Measurements from ENCODE around the gene IQCM.
"Not testable (repeated sequence)": the region's sequence is repeated elsewhere in the genome, so short reads cannot be mapped to it uniquely, and the experiment has no call there.

The IQCM gene

DNA sequence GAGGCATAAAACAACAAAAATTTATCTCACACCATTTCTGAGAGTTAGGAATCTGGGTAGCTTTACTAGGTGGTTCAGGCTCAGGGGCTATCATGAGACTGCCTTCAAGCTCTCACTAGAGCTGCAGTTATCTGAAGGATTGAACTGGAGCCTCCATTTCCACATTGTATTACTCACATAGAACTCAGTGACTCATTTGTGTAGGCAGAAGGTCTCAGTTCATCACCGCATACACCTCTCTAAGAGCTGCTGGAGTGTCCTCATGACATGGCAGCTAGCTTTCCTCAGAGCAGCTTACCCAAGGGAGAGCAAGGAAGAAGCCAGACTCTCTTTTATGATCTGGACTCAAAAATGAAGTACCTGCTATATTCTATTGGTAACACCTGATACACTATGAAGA, 389.2 kb downstream of the IQCM start:
- no peak for DNase-seq

DNA sequence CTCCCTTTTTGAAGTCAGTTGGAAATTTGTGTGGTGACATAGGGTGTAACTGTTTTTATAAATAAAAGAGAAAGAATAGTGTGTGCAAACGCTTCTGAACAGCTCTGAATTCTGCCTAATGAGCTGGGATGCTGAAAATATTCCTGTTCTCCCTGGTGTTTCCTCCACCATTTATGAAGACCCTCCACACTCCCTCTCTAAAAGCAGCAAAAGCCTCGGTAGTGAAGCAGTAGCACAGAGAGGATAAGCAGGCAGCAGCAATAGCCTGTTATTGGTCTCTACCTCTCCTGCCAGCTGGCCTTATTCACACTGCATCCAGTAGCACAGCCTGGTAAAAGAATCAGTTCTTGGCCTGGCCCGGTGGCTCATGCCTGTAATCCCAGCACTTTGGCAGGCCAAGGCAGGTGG, 406.1 kb downstream of the IQCM start:
- DNase-seq = no peak

DNA sequence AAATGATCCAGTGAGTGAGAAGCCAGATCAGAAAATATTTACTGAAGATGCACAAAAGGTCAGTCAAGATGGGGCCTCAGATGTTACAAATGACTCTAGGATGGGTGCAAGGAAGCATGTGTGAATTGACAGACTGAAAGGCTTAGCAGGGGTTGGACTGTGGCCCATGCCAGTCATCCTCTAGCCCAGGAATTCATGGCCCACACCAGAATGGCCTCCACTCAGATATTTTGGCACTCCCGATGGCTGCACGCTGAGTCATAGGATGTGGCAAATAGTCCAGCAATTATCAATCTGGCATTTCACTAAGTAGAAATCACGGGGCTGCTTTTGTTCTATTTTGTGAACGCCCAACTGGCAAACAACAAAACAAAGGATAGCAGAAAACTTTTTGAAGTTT, 406.5 kb downstream of the IQCM start:
- peak; percentile 59 to 82 for DNase-seq

DNA sequence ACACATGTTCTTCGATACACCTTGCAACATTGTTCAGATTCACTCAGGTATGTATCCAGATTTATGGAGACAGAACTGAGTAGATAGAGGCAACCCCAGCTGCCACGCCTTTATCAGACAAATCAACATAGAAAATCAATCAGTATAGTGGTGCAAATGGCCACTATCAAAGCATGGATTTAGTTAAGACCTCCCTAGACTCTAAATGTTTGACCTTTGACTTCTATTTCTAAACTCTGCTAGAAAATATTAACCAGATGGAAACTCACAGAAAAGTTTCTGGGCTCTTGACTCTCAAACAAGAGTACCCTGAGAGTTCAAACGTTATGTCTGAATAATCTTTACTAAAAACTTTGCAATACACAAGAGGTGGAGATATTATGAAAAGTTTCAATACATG, 411.5 kb downstream of the IQCM start:
- DNase-seq = no peak

DNA sequence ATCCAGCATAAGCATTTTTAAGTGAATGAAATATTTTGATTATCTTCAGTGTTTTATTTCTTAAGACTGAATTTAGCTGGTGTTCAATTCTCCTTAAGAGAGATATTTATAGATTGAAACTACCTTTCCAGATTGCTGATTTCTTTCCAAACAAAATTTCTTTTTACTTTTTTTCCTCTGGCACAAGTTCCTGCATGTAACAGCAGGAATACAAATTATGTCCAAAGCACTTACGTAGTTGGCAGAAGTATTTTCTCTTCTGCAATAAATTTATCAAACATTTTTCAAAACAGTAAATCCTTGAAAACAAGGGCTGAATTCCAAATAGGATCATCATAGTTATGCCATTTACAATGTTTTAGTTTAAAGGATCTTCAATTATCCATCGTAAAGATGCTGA, 412.6 kb downstream of the IQCM start:
- no peak for DNase-seq

DNA sequence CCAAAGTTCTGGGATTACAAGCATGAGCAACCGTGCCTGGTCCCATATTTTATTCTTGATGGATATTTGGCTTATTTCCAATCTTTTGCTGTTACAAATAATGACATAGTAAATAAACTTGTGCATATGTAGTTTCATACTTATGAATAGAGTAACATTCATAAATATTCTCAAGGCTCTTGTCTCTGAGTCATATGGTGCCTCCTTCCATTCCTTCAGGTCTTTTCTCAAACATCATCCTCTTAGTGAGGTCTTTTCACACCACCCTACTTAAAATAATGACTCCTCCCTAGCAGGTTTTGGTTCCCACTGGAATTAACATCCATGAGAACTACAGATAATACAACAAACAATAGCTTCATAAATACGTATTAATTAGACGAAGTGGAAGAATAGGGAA, 416.6 kb downstream of the IQCM start:
- DNase-seq = no peak

DNA sequence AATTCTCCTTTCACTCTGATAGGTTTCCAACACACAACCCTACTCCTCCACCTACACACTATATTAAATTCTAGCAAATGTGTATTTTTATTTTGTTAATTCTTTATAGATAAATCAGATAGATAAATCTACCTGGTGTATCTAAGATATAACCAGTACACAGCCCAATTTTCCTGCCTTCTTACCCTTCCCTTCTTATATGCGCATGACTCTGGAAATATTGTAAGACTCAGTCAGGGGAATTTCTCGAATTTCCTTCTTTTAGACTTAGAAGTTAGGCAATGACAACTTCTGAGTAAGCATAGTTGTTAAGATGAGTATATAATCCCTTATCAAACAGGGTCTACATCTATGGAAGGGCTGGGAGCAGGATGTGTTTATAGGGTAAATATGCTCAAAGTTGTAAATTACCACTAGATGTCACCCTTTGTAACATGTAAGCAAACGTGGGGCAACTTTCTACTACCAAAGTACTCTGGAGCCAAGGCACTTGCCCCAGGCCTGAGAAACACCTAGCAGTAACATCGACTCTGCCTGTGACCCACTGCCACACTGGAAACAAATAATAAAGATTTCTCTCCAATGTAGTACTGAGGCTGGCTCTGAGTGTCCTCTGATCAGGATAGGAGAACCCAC, 444.7 kb downstream of the IQCM start:
- peak; percentile 2 to 44 for DNase-seq

DNA sequence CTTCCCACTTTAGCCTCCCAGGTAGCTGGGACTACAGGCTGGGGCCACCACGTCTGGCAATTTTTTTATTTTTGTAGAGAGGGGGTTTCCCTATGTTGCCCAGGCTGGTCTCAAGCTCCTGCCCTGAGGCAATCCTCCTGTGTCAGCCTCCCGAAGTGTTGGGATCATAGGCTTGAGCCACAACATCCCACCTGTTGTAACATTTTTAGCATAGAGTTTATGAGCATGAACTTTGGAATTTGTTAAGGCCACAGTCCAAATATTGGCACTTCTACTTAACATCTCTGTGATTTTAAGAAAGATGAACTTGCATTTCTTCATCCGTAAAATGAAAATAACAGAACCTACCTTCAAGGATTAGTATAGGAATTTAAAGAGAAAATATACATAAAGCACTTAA, 445.6 kb downstream of the IQCM start:
- no peak for DNase-seq

DNA sequence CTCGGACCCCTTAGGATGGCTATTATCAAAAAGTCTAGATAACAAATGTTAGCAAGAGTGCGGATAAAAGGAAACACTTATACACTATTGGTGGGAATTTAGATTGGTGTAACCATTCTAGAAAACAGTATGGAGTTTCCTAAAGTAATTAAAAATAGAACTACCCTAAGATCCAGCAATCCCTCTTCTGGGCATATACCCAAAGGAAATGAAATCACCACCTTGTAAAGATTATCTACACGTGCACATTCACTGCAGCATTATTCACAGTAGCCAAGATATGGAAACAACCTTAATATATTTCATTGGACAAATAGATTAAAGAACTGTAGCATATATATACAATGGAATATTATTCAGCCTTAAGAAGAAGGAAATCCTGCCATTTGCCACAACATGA, 462.4 kb downstream of the IQCM start:
- DNase-seq = no peak

DNA sequence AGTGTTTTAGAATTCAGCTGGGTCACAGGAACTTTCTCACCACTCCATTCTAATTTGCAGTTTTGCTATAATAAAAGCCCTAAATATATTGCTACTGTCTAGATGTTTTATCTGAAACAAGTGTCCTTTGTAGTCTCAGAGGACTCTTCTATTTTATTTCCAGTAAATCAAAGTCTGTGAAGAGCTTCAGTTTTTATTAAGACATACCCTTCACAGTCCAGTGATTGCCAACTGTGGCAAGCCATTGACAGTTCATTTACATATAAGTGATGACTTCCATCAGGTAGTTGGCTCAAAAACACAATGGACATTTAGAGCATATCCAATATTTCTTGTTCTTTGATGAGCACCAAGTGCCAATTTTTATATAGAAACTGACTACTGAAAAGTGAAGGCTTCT, 466.1 kb downstream of the IQCM start:
- no peak for DNase-seq

DNA sequence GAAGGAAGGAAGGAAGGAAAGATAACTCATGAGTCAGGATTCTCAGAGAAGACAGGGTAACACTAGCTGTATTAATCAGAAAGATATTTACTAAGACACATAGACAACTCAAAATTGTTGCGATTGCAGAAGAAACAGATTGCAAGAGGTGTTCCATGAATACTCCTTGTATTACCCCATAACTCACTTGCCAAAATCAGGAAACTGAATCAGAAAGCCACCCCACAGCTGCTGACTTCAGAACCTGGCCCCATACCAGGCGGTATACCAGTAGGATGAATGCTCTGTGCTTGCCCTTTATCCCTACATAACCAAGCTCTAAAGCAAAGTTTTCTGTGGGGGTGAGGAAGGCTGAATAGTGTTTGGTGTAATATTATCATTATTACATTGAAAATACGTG, 468.5 kb downstream of the IQCM start:
- DNase-seq = no peak

DNA sequence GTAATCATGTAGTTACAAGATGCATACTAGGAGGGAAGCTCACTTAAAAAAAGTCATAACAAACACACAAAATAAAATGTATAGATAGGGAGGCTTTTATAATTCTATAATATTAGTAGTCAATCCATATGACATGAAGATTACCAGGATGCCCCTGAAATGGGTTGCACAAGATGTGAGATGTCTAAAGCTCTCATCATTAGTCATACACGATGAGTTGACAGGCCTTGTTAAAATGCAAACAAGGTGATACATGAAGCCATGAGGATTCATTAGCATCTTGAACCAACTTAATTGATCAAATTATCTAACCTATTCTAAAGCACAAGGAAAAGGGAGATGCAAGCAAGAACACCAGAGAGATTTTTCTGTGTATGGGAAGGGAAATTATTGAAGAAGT, 470.2 kb downstream of the IQCM start:
- no peak for DNase-seq

DNA sequence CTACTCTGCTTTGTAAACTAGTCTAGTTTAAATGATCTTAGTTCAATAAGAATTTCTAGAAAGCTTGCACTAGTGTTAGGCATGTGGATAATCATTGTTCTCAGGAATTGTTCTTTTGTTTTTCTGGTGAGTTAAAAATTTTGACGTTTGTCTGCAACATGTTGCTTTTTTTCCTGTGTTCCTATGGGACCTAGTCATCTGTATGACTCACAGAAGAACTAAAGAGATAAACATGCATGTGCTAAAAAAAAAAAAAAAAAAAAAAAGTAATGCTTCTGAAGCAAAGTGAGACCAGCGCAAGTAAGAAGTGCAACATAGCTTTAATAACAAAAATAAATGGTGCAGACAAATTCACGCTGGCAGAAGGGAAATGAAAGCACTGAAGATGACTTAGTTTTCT, 471.2 kb downstream of the IQCM start:
- peak in 1 of 2 experiments; percentile 3 for DNase-seq

DNA sequence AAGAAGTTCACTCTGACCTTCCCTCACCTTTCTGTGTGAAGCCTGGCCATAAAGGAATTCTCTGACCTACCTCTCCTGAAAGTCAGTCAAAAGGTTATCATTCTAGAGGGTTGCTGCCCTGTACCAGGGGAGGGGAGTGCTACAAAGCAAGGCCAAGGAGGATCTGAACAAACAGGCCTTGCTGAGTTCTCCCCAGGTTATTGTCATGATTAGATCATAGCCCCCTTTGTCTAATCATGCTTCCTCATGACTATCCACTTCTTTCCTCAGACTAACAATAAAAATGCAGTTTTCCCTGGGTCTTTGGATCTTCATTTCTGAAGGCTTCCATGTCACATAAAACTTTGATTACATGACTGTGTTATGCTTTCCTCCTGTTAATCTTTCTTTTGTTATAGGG, 472.0 kb downstream of the IQCM start:
- DNase-seq = no peak

DNA sequence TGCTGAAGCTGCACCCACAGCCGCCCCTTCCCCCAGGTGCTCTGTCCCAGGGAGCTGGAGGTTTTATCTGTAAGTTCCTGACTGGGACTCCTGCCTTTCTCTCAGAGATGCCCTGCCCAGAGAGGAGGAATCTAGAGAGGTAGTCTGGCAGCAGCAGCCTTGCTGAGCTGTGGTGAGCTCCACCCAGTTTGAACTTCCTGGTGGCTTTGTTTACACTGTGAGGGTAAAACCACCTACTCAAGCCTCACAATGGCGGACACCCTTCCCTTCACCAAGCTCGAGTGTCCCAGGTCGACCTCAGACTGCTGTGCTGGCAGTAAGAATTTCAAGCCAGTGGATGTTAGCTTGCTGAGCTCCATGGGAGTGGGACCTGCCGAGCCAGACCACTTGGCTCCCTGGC, 474.5 kb downstream of the IQCM start:
- DNase-seq = not testable (repeated sequence)

DNA sequence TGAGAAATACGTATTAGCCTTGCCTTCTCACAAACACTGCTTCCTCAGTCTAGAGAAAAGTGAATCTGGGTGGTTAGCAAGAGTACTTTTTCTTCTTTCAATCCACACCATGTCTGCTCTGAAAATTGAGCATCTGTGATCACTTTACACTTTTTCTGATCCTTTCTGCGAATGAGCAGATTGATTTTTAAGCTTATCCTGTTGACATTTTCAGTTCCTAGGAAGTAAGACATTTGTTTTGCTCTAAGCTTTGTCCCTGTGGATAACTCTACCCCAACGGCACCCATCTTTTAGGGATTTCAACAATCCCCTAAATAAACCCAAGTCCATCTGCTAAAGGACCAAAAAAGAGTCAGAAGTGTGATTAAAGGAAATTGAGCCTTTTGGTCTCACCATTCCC, 487.5 kb downstream of the IQCM start:
- no peak for DNase-seq

DNA sequence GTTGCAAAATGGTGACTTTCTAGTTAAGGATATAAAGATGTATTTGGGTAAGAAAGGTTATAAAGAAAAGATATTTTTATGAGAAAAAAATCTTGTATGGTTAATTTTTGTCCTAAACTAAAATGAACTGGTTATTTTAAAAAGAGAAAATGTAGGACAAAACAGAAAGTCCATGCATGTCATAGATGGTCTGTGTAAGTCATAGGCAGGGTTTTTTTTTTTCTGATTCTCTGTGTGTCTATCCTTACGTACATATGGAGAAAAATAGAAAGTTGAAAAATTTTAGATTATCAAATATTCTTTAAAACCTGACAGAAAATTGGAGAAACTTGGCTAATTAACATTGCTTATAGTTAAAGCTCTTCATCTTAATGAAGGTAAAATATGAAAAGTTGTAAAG, 493.4 kb downstream of the IQCM start:
- no peak for DNase-seq

DNA sequence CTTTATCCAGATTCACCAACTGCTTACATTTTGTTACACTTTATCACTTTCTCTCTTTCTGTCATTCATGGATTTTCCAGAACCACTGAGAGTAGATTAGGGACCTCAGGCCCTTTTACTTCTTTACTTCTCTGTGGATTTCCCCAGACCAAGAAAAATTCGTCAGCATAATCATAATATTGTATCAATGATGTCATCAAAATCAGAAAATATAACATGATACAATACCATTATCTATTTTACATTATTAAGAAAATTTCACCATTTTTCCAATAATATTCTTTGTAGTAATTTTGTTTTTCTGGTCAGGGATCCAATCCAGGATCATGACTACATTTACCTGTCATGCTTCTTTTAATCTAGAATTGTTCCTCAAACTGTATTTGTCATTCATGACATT, 494.2 kb downstream of the IQCM start:
- no peak for DNase-seq

DNA sequence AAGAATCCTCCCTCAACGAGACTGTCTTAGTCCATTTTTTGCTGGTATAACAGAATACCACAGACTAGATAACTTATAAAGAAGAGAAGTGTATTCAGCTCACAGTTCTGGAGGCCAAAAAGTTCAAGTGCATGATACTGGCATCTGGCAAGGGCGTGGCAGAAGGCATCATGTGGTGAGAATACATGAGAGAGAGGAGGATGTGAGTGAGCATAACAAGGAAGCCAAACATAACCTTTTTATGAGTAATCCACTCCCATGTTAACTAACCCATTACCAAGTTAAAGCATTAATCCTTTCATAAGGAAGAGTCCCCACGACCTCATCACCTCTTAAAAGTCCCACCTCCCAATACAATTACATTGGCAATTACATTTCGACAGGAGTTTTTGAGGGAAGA, 504.6 kb downstream of the IQCM start:
- no peak for DNase-seq

DNA sequence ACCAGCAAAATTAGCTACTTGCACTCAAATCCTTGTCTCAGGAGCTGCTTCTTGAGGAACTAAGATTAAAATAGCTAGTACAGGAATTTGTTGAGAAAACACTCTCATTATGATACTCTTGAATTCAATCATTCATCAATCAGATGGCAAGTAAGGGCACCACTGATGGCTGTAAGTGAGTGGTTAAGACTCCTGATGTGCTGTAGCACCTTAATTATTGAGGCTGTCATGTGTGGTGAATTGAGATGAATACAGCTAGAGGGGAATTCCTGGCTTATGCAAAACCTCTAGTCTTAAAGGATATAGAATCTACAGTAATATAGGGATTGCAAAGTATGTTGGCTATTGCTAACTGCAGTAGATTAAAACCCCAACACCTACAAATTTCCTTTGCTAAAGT, 509.1 kb downstream of the IQCM start:
- no peak for DNase-seq

Data from SW 1271 (cell line).